SK-N-SH (cell line): ENCODE measurements around the gene TEAD1. TPM values are rescaled to one million over a fixed set of nuclear protein-coding genes. Genes with fewer than 3 reads are reported as not detected.

Source experiments
- CHD2 ChIP-seq: fragments of 150-350 bp; IDR thresholded peaks from 2 replicates; pipeline ENCODE4 v1.6.1; 2018; ENCODE audit warnings: low read length; ENCODE audit not compliant: partially characterized antibody
- EP300 ChIP-seq, 2 experiments: IDR thresholded peaks; 2 replicates each; pipeline versions ENCODE4 v1.4.0 to v1.6.1; 2012; ENCODE audit warnings: borderline replicate concordance in 1 of 2, low read depth in 1 of 2, low read length in 1 of 2
- FOSL2 ChIP-seq: IDR thresholded peaks from 2 replicates; pipeline ENCODE4 v1.4.0; 2012; ENCODE audit warnings: low read depth, mild to moderate bottlenecking, moderate library complexity, borderline replicate concordance
- FOXJ3 ChIP-seq: sonication (generic); formaldehyde crosslinking; IDR thresholded peaks from 2 replicates; pipeline ENCODE4 v1.5.1; 2020; ENCODE audit warnings: mild to moderate bottlenecking, missing genetic modification reagents
- NFIC ChIP-seq: IDR thresholded peaks from 2 replicates; pipeline ENCODE4 v1.4.0; 2012; ENCODE audit warnings: borderline replicate concordance
- POLR2AphosphoS5 ChIP-seq: IDR thresholded peaks from 2 replicates; pipeline ENCODE4 v1.6.1; 2012; ENCODE audit warnings: low read depth, low read length
- RXRA ChIP-seq: IDR thresholded peaks from 2 replicates; pipeline ENCODE4 v1.4.0; 2012; ENCODE audit warnings: low read depth, mild to moderate bottlenecking, borderline replicate concordance
- SIN3A ChIP-seq: IDR thresholded peaks from 2 replicates; pipeline ENCODE4 v1.6.1; 2012; ENCODE audit warnings: low read depth, mild to moderate bottlenecking, low read length, moderate library complexity, borderline replicate concordance
- SMC3 ChIP-seq: IDR thresholded peaks from 2 replicates; pipeline ENCODE4 v1.6.1; 2012; ENCODE audit warnings: low read depth, low read length, improper control_type of control experiment
- USF1 ChIP-seq: IDR thresholded peaks from 2 replicates; pipeline ENCODE4 v1.4.0; 2012; ENCODE audit warnings: low read depth, borderline replicate concordance
- ZBTB33 ChIP-seq: IDR thresholded peaks from 2 replicates; pipeline ENCODE4 v1.4.0; 2012; ENCODE audit warnings: low read depth, borderline replicate concordance
- polyA plus RNA-seq, 3 experiments: library from polyadenylated mRNA; depleted of rRNA; stranded (reverse); fragments of >200 nt; gene quantifications; 2 replicates each; pipeline ENCODE4 v1.2.3, GENCODE V29; 2012
- TF ChIP-seq, protein P1 (sequence below): IDR thresholded peaks from 2 replicates; pipeline ENCODE4; 2012
- TF ChIP-seq, protein P2 (sequence below): fragments of 150-350 bp; IDR thresholded peaks from 2 replicates; pipeline ENCODE4 v1.6.1; 2017; ENCODE audit warnings: antibody characterized with exemption, low read length, low read depth, borderline replicate concordance
- TF ChIP-seq, protein P3 (sequence below): IDR thresholded peaks from 2 replicates; pipeline ENCODE4 v1.6.1; 2012; ENCODE audit warnings: mild to moderate bottlenecking, low read depth, low read length, moderate library complexity

The TEAD1 gene
- polyA plus RNA-seq, 1 of the 3 experiments (the other 2 are of a cell fraction), result 31.2 TPM

DNA sequence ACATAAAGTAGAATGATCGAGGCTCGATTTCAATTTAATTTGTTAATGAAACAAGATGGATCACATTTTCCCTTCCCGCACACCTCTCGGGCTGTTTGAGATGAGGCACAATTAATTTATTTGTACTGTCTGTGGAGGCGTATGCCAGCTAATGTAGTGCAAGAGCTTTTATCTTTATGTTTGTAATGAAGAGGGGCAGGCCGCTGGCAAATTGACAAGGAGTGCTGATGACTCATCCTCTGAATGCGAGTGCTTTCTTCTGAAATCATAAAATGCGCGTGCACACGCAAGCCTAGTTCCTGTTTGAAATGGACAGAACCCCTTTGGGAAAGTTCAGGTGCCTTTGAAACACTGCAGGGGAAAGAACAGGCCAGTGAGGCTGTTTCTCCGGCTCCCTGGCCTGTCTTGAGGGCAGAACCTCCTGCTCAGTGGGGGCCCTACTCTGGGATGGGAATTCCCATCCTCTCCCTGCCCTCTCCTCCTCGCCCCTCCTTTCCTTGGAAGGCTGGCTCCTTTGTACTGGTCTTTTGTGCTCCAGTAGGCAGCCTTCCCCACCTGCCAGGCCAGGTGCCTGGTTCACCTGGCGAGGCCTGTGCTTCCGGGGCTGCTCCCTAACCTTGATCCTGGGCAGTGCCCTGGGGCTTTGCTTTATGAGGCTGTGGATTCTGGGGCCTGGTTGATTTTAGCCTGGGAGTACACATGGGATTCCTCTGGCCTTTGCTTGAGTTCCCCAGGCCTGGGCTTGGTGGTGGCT is 50.3 kb downstream of the TEAD1 start (continued):
- TF ChIP-seq, protein P1, sequence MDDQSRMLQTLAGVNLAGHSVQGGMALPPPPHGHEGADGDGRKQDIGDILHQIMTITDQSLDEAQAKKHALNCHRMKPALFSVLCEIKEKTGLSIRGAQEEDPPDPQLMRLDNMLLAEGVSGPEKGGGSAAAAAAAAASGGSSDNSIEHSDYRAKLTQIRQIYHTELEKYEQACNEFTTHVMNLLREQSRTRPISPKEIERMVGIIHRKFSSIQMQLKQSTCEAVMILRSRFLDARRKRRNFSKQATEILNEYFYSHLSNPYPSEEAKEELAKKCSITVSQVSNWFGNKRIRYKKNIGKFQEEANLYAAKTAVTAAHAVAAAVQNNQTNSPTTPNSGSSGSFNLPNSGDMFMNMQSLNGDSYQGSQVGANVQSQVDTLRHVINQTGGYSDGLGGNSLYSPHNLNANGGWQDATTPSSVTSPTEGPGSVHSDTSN, result peak; percentile 96
- TF ChIP-seq FOXJ3 (no peak; the same call in 1 of the 2 replicates), EP300 (IDR thresholded peaks at IDR 0.05; ENCODE audit: borderline replicate concordance in 1 of 2, low read depth in 1 of 2, low read length in 1 of 2) (peak; percentile 60 to 79; a peak in 3 of 4 replicates), SMC3 (no peak; the same call in 1 of the 2 replicates), SIN3A (peak; percentile 60; the same call in 1 of the 2 replicates), NFIC (peak; percentile 96), FOSL2 (peak; percentile 88), RXRA (peak; percentile 30; the same call in 1 of the 2 replicates), ZBTB33 (peak; percentile 36; the same call in 1 of the 2 replicates), CHD2 (peak; percentile 17), USF1 (no peak), POLR2AphosphoS5 (peak; percentile 73)
- TF ChIP-seq, protein P2, sequence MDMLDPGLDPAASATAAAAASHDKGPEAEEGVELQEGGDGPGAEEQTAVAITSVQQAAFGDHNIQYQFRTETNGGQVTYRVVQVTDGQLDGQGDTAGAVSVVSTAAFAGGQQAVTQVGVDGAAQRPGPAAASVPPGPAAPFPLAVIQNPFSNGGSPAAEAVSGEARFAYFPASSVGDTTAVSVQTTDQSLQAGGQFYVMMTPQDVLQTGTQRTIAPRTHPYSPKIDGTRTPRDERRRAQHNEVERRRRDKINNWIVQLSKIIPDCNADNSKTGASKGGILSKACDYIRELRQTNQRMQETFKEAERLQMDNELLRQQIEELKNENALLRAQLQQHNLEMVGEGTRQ, result no peak
- TF ChIP-seq, protein P3, sequence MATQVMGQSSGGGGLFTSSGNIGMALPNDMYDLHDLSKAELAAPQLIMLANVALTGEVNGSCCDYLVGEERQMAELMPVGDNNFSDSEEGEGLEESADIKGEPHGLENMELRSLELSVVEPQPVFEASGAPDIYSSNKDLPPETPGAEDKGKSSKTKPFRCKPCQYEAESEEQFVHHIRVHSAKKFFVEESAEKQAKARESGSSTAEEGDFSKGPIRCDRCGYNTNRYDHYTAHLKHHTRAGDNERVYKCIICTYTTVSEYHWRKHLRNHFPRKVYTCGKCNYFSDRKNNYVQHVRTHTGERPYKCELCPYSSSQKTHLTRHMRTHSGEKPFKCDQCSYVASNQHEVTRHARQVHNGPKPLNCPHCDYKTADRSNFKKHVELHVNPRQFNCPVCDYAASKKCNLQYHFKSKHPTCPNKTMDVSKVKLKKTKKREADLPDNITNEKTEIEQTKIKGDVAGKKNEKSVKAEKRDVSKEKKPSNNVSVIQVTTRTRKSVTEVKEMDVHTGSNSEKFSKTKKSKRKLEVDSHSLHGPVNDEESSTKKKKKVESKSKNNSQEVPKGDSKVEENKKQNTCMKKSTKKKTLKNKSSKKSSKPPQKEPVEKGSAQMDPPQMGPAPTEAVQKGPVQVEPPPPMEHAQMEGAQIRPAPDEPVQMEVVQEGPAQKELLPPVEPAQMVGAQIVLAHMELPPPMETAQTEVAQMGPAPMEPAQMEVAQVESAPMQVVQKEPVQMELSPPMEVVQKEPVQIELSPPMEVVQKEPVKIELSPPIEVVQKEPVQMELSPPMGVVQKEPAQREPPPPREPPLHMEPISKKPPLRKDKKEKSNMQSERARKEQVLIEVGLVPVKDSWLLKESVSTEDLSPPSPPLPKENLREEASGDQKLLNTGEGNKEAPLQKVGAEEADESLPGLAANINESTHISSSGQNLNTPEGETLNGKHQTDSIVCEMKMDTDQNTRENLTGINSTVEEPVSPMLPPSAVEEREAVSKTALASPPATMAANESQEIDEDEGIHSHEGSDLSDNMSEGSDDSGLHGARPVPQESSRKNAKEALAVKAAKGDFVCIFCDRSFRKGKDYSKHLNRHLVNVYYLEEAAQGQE, result 0 out of 2 replicates have a peak, but pooled peaks have one; percentile 8
